Activated CD4-positive, CD25-positive, alpha-beta regulatory T cell treated with anti-CD3 and anti-CD28 coated beads, Interleukin-2, amount 50 U/mL, for 72 hours (primary cell): ENCODE results near the gene PIP5K1B.

Experiments
- DNase-seq: peaks from one replicate; pipeline ENCODE4 v3.0.0; 2021

Gene PIP5K1B

DNA sequence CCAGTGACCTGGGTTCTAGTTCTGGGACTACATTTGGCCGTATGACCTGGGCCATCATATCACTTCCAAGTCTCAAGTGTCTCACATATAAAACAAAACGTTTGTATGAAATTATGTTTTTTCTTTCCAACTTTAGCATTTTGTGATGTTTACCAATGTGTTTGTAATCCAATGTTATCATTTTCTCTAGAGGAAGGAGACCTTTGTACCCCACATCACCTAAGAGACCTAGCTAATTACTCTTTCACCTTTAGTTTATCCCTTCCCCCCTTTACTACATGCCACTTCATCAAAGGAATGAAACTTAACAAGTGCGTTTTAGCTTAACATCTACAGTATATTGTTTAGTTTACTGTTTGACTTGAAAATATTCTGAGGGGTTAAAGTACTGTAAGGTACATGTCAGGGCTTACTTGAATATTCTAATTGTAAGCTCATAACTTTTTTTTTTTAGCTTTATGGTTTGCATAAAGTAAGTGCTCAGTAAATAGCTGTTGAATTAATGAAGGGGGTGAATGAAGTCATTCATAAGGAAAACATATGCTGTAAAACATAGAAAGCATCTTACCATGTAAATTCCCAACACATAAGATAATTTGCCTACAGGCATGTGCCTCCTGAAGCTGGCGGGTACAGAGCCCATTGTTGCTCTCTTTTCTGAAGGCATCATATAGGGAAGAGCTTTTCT, 2.9 kb downstream of the PIP5K1B start:
- no peak for DNase-seq

GRCh38 chr9:68708513-68708912, 3.5 kb downstream of the PIP5K1B start:
- DNase-seq, result no peak

DNA sequence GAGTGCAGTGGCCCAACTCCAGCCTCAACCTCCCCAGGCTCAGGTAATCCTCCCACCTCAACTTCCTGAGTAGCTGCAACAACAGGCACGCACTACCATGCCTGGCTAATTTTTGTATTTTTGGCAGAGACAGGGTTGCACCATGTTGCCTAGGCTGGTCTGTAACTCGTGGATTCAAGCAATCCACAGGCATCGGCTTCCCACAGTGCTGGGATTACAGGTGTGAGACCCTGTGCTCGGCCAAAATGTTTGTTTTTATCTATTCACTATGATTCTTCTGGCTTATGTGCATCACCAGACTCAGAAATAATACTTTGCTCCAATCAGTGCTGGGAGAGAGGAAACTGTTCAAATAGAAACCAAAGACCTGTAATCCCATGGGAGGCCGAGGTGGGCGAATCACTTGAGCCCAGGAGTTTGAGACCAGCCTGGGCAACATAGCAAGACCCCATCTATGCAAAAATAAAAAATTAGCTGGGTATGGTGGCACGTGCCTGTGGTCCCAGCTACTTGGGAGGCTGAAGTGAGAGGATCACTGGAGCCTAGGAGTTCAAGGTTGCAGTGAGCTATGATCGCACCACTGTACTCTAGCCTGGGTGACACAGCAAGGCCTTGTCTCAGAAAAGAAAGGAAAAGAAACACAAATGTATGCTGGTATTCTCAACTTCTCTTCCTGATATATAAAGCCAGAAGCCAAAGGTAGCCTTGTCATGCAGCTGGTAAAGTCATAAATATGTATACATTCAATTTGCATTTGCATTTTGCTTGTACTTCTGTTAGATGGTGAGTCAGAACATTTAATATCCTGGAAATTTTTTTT, 4.5 kb downstream of the PIP5K1B start:
- DNase-seq, result no peak

DNA sequence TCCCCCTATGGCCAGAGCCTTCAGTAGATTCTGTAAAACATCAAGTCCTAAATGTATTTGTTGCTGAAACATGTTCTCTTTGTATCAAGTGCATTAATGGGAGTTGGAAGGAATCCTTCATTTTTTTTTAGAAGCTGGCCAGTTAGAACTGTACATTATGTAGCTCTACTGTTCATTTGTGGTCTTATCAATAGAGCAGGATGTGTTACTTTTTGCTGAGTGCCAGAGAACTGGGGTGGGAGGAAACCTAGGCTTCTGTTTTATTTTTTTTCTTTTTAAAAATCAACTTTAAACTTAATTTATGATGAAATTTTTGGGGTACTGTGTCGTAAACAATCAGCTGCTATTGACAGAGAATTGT, 5.1 kb downstream of the PIP5K1B start:
- no peak for DNase-seq

DNA sequence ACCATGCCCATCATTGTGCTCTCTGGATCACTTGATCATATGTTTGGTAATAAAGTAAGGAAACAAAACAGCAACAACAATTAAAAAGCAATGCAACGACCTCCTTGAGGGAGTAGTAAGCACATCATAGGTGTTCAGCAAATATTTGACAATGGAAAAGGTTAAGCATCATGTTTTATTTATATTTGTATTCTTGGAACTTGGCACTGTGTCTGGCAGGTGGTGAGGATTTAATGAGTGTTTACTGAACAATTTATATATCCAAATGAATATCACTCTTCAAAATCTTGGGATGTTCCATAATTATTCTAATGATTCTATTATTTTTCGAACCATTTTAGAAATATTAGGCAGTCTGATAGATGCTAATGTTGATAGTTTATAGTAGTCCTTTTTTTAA, 6.2 kb downstream of the PIP5K1B start:
- DNase-seq, result no peak

DNA sequence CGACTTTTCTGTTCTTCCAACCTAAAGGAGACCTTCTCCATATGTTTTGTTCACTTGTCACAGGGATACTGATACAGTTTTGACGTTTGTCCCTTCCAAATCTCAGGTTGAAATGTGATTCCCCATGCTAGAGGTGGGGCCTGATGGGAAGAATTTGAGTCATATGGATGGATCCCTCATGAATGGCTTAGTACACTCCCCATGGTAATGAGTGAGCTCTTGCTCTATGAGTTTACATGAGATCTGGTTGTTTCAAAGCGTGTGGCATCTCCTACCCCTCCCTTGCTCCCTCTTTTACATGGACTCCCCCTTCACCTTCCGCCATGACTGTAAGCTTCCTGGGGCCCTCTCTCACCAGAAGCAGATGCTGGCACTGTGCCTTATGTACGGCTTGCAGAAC, 6.9 kb downstream of the PIP5K1B start:
- no peak for DNase-seq

GRCh38 chr9:68714416-68715180, 9.6 kb downstream of the PIP5K1B start:
- DNase-seq, result no peak

DNA sequence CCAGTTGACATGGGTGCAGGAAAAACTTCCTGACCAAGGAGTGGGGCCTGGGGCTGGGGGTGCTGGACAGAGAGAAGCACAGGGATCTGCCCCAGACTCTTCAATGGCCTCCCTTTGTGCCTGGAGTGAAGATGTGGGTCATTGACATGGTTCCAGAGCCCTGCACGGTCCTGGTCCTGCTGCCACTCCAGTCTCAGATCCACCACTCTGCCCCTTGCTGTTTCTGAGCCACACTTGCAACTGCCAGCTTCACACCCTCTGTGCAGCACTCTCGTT, 10.1 kb downstream of the PIP5K1B start:
- no peak for DNase-seq

- no peak for DNase-seq
Measured at GRCh38 chr9:68717552-68718443, 12.8 kb downstream of the PIP5K1B start.

DNA sequence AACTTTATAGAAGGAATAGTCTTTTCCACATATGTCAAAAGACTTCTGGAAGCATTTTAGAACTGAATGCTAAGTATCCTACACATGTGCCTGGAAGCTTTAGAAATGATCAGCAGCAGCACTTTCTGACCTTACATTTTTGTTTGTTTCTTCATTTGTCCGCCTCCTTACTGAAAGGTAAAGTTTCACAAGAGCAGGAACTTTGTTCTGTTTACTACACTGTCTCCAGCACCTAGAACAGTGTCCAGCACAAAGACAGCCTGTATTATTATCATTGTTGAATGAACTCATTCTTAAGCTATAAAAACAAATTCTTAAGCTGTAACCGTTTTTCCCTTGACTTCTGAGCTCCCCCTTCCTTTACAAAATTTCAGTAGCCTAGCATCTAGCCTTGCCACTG, 14.8 kb downstream of the PIP5K1B start:
- no peak for DNase-seq

DNA sequence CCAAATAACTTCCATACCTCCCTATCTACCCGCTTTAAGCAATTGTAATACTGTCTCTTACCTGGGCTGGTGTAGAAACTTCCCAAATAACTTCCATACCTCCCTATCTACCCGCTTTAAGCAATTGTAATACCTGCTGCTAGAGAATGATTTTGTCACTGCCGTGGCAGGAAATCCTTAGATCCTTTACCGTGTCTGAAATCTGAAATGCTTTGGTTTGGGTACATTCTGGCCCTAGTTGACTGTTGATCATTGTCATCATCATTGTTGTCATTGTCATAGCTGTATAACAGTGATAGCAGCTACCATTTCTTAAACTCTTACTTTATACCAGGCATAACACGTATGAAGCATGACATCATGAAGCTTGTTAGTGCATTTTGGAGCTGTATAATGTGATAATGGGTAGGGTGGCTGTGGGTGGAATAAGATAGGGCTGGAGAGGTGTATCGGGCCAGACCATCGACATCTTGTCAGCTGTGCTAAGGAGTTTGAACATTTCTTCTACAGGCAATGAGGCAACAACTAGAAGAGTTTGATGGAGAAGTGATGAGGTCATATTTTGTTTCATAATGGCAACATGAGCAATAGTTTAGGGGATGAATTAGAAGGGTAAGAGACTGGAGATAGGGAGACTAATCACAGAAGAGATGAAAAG, 15.7 kb downstream of the PIP5K1B start:
- no peak for DNase-seq

- DNase-seq, result no peak
Measured at GRCh38 chr9:68721666-68722330, 16.8 kb downstream of the PIP5K1B start.

DNA sequence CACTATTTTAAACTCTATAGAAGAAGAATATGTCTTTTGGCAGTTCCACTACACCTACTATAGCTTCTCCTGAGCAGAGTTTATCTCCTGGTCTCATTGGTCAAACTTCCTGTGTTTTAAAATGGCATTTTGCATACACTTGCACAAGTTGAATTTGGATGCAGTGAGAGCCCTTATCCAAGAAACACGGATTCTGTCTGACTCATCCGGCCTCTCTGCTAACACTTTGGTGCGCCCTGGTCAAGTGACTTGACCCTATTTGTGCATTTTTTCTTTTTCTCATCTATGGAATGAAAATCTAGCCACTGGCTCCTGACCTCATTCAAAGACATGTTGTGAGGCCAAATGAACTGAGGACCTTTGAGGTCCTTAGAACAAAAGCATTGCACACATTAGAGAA, 20.0 kb downstream of the PIP5K1B start:
- DNase-seq, result no peak

DNA sequence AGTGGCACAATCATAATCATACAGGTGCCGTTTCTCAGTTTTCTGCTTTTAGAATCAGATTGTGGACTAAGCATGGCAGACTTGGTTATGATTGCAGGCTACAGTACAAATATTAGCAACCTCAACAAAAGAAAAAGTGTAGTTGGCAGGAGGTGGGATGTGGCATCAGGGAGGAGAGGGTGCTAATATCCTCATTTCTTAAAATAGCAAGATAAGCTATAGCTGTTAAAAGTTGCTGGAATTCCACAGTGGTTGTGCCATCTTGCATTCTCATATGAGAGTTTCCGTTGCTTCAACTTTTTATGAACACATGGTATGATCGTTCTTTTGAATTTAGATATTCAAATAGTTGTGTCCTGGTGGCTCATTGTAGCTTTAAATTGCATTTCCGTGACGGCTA, 21.4 kb downstream of the PIP5K1B start:
- no peak for DNase-seq

GRCh38 chr9:68727636-68728035, 22.6 kb downstream of the PIP5K1B start:
- DNase-seq, result no peak

- DNase-seq, result no peak
Measured at GRCh38 chr9:68728731-68729130, 23.7 kb downstream of the PIP5K1B start.

DNA sequence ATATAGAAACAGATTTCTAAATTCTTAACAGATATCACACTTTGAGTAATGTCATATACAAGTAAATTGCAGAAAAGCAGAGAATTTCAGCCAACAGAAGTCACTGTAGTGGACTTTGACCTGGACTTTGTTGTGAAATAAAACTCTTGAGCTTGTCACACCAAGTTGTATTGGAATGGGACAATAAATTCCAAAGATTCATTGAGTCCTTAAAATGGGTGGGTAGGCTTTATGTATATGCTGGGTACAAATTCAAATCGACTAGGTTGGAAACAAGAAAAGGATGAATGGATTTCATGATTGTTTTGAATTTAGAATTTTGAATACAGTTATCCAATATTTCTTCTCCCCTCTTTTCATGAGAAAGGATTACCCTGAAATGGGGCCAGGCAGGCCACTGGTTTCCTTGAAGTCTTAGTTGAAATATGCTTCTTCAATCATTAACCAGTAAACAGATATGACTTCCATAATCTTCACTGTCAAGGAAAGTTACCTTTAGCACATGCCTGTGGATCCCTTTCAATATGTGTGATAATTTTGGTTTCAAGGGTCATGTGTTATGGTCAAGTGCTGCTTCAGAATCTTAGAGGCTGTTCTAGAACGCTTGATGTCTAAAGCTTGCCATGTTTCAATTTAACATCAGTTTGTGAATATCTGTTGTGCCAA, 25.7 kb downstream of the PIP5K1B start:
- no peak for DNase-seq

DNA sequence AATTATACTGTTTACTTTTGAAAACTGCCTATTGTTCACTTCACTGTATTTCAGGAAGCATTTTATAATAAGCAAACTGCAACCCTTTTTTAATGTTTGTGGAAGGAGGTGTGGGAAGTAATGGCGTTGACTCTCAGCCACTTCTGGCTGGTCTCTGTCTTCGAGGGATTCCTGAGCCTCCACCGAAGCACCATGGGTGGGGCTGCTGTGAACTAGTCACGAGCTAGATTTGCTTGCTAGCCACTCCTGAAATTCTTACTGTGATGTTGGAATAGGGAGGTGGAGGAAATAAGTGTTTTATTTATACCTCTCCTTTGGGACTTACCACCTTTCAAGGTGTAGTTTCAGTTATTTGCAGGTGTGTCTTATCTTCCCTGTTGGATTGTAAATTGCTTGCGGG, 26.8 kb downstream of the PIP5K1B start:
- DNase-seq, result no peak

DNA sequence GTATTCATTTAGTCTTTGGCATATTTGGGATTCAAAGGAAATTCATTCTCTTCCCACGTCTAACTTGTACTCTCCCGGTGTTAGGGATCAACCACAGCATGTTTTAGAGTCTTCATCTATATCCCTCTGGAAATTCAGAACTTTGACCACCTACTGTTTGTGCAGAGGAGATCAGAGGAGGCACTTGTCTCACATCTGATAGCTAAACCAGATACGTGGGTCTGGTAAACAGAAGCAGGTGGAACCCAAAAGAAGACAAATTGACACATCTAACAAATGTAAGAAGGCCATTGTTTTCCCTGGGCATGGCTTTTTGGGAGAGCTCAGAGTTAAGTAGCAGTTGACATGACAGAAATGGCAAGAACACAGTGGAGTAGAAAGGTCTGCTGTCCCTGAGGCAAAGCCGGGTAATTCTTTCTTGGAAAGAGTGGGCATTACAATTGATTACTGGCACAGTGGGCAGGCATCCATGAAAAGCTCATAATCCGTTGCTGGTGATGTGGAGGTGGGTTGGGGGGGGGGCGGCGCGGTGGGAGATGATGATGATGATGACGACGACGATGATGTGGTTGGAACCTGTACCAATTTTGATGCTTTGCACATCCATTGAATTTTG, 27.5 kb downstream of the PIP5K1B start:
- no peak for DNase-seq

GRCh38 chr9:68733021-68733405, 28.0 kb downstream of the PIP5K1B start:
- no peak for DNase-seq

GRCh38 chr9:68738358-68738757, 33.3 kb downstream of the PIP5K1B start:
- no peak for DNase-seq
